ENCODE data around the gene CRELD1. TPM values are rescaled to one million over a fixed set of nuclear protein-coding genes. Genes with fewer than 3 reads are reported as not detected.

Gene CRELD1, protein sequence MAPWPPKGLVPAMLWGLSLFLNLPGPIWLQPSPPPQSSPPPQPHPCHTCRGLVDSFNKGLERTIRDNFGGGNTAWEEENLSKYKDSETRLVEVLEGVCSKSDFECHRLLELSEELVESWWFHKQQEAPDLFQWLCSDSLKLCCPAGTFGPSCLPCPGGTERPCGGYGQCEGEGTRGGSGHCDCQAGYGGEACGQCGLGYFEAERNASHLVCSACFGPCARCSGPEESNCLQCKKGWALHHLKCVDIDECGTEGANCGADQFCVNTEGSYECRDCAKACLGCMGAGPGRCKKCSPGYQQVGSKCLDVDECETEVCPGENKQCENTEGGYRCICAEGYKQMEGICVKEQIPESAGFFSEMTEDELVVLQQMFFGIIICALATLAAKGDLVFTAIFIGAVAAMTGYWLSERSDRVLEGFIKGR
- 10 to 100 TPM; 11.2 to 35.2 (median 29.0) TPM for total RNA-seq
- polyA plus RNA-seq = 10 to 100 TPM; 18.3 to 31.8 TPM
- long read RNA-seq, donor 1, transcript CRELD1-202 (10 exons, 2,696 nt) = minor isoform, 5 of 97 reads
- long read RNA-seq, donor 1, transcript CRELD1-206 (11 exons, 1,778 nt) = major isoform, 50 of 97 reads
- long read RNA-seq, donor 1, transcript CRELD1-203 (11 exons, 1,728 nt) = minor isoform, 23 of 97 reads
- long read RNA-seq, donor 1, partial matches to known transcripts = 2 of 97 reads
- long read RNA-seq, donor 1, other reads (novel, unspliced or antisense) = 15 of 97 reads
- long read RNA-seq, donor 2, partial matches to known transcripts = 0 of 9 reads
- long read RNA-seq, donor 2, other reads (novel, unspliced or antisense) = 0 of 9 reads
- long read RNA-seq, donor 3, transcript CRELD1-206 (11 exons, 1,778 nt) = major isoform, 21 of 58 reads
- long read RNA-seq, donor 3, transcript CRELD1-202 (10 exons, 2,696 nt) = minor isoform, 7 of 58 reads
- long read RNA-seq, donor 3, transcript CRELD1-203 (11 exons, 1,728 nt) = minor isoform, 6 of 58 reads
- long read RNA-seq, donor 3, partial matches to known transcripts = 5 of 58 reads
- long read RNA-seq, donor 3, other reads (novel, unspliced or antisense) = 16 of 58 reads

DNA sequence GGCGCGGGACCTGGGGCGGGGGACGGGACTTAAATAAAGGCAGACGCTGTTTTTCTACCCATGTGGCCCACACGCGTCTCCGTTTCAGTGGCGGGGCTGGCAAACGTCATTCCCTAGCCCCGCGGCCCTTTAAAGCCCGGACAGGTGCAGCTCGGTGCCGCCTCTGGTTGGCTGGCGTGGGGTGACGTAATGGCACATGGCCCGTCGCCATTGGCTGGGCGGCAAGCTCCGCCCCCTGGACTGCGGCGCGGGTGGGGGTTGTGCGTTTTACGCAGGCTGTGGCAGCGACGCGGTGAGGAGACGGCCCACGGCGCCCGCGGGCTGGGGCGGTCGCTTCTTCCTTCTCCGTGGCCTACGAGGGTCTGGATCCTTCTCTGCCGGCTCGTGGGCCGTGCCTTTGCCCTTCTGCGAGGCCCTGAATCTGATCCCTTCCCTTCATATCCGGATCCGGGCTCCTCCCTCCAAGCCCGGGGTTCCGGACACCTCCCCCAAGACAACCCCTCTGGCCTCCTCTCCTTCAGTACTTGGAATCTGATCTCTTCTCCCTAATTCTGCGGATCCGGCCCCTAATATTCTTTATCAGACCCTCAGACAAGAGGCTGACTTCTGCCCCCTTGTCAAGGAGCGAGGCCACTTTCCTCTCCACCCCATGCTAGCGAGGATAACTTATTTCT lies at the start of gene CRELD1:
CRELD1 (plus strand) TSS at position 274 of the 674 bp plus-strand sequence. CDS start 605 bp downstream, outside the sequence.
- no peaks in the 10 kb centered on the region for H3K27me3 ChIP-seq
- H3K27ac ChIP-seq = peak within 1 kb of the TSS; percentile 82 to 87
- TF ChIP-seq, protein P1, sequence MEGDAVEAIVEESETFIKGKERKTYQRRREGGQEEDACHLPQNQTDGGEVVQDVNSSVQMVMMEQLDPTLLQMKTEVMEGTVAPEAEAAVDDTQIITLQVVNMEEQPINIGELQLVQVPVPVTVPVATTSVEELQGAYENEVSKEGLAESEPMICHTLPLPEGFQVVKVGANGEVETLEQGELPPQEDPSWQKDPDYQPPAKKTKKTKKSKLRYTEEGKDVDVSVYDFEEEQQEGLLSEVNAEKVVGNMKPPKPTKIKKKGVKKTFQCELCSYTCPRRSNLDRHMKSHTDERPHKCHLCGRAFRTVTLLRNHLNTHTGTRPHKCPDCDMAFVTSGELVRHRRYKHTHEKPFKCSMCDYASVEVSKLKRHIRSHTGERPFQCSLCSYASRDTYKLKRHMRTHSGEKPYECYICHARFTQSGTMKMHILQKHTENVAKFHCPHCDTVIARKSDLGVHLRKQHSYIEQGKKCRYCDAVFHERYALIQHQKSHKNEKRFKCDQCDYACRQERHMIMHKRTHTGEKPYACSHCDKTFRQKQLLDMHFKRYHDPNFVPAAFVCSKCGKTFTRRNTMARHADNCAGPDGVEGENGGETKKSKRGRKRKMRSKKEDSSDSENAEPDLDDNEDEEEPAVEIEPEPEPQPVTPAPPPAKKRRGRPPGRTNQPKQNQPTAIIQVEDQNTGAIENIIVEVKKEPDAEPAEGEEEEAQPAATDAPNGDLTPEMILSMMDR (IDR thresholded peaks at IDR 0.05) = no peak
- TF ChIP-seq POLR2A (IDR thresholded peaks at IDR 0.05) = peak; percentile 92
- intact Hi-C loops (cut with DNase I) = loop anchor here in 2 of 4 donors (2.0 to 10.0 kb wide), 3 partner anchors 13 to 199 kb away; partner anchors contain the start of gene BRPF1 (in 1 of the 2)
- no peaks in the 10 kb centered on the region for H3K9me3 ChIP-seq
- H3K4me3 ChIP-seq = peak within 1 kb of the TSS; percentile 51
- 0 to 1% (median 0%) methylated on average over 33 to 50 of the region's 50 CpGs for WGBS, 3 donors
- peak; percentile 90 to 97 (median 96) for DNase-seq
- no peaks in the 10 kb centered on the region for H3K36me3 ChIP-seq
- H3K4me1 ChIP-seq (ENCODE audit: insufficient read depth) = peaks cover 12% of the 10 kb centered on the region

DNA sequence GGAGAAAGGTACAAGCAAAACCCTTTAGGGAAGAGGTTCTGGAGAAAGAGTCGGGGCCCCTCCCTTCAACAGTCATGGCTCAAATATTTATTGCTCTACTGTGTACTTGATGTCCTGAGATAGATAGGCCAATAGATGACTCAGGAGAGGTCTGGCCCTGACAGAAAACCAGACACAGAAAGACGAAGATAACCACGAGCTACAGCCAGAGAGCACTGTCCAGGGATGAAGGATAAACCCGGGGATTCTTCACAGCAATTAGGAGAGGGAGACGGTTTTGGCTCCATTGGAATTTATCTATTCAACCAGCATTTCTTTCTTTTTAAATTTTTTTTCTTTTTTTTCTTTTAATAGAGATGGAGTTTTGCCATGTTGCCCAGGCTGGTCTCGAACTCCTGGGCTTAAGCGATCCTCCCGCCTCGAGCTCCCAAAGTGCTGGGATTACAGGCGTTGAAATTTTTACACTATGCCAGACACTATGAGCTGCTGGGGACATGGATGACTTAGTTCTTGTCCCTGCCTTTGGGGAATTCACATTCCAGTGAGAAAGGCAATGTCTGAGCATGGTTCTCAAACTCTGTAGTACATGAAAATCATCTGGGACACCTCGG lies 49.0 kb upstream of the CRELD1 start:
- Histone ChIP-seq H3K4me3 (no peak overlapping the region), H3K27ac (no peak overlapping the region), H3K36me3 (no peaks in the 10 kb centered on the region), H3K9me3 (no peaks in the 10 kb centered on the region), H3K27me3 (no peaks in the 10 kb centered on the region), H3K4me1 (ENCODE audit: insufficient read depth) (no peaks in the 10 kb centered on the region)
- intact Hi-C loops (cut with DNase I) = no loop called here
- no peak for DNase-seq
- WGBS, 3 donors = 66 to 72% (median 66%) methylated on average over 11 of the region's 11 CpGs
- TF ChIP-seq POLR2A (IDR thresholded peaks at IDR 0.05) (no peak), EP300 (IDR thresholded peaks at IDR 0.05) (no peak)
- TF ChIP-seq, protein P1 (IDR thresholded peaks at IDR 0.05) = no peak

DNA sequence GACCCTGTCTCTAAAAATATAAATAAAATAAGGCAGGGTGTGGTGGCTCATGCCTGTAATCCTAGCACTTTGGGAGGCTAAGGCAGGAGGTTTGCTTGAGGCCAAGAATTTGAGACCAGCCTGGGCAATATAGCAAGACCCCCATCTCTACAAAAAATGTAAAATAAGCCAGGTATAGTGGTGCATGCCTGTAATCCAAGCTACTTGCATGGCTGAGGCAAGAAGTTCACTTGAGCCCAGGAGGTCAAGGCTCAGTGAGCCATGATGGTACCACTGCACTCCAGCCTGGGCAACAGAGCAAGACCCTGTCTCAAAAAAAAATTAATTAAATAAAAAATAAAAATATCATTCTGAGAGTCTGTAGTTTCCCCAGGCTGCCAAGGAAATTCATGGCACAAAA lies 47.3 kb upstream of the CRELD1 start:
- H3K4me1 ChIP-seq (ENCODE audit: insufficient read depth) = peaks cover 3% of the 10 kb centered on the region
- H3K36me3 ChIP-seq = no peaks in the 10 kb centered on the region
- no peak for TF ChIP-seq EP300 (IDR thresholded peaks at IDR 0.05)
- no peak for TF ChIP-seq POLR2A (IDR thresholded peaks at IDR 0.05)
- TF ChIP-seq, protein P1 (IDR thresholded peaks at IDR 0.05) = no peak
- H3K27me3 ChIP-seq = no peaks in the 10 kb centered on the region
- no peak overlapping the region for H3K27ac ChIP-seq
- DNase-seq = no peak
- H3K4me3 ChIP-seq = no peak overlapping the region
- H3K9me3 ChIP-seq = no peaks in the 10 kb centered on the region
- intact Hi-C loops (cut with DNase I) = no loop called here

Data from ovary (tissue), 10 donors.